ENCODE measurements around the gene HAPLN1.
"Not testable (repeated sequence)": the region's sequence is repeated elsewhere in the genome, so short reads cannot be mapped to it uniquely, and the experiment has no call there.

Gene HAPLN1
- total RNA-seq = 0 reads per million in 2 donors

- DNase-seq = no peak
These were observed at the start of gene HAPLN1 for GRCh38 chr5:83720836-83721537. Gene HAPLN1 (minus strand): TSS chr5:83720855. CDS start chr5:83673523, 47,332 bp downstream.

GRCh38 chr5:83767409-83767992, 46.8 kb upstream of the HAPLN1 start:
- no peak for DNase-seq

GRCh38 chr5:83764101-83764500, 43.4 kb upstream of the HAPLN1 start:
- DNase-seq = no peak

- no peak for DNase-seq
These were observed 39.9 kb upstream of the HAPLN1 start for GRCh38 chr5:83760579-83760978.

- no peak for DNase-seq
These were observed 32.0 kb upstream of the HAPLN1 start for GRCh38 chr5:83752700-83753099.

GRCh38 chr5:83751201-83751600, 30.5 kb upstream of the HAPLN1 start:
- DNase-seq = no peak

- no peak for DNase-seq
These were observed 30.1 kb upstream of the HAPLN1 start for GRCh38 chr5:83750749-83751148.

- no peak for DNase-seq
These were observed 25.2 kb upstream of the HAPLN1 start for GRCh38 chr5:83745816-83746215.

- DNase-seq = no peak
These were observed 24.2 kb upstream of the HAPLN1 start for GRCh38 chr5:83744821-83745220.

- DNase-seq = no peak
These were observed 21.4 kb upstream of the HAPLN1 start for GRCh38 chr5:83742089-83742488.

- no peak for DNase-seq
These were observed 20.9 kb upstream of the HAPLN1 start for GRCh38 chr5:83741571-83741970.

- DNase-seq = no peak
These were observed 20.1 kb upstream of the HAPLN1 start for GRCh38 chr5:83740741-83741140.

GRCh38 chr5:83736169-83736568, 15.5 kb upstream of the HAPLN1 start:
- not testable (repeated sequence) for DNase-seq

GRCh38 chr5:83735058-83735457, 14.4 kb upstream of the HAPLN1 start:
- DNase-seq = not testable (repeated sequence)

GRCh38 chr5:83731638-83732037, 11.0 kb upstream of the HAPLN1 start:
- no peak for DNase-seq

GRCh38 chr5:83729362-83729761, 8.7 kb upstream of the HAPLN1 start:
- no peak for DNase-seq

GRCh38 chr5:83726912-83727311, 6.3 kb upstream of the HAPLN1 start:
- no peak for DNase-seq

- DNase-seq = no peak
These were observed 4.3 kb upstream of the HAPLN1 start for GRCh38 chr5:83724935-83725334.

GRCh38 chr5:83724001-83724400, 3.3 kb upstream of the HAPLN1 start:
- no peak for DNase-seq

- DNase-seq = no peak
These were observed 2.4 kb upstream of the HAPLN1 start for GRCh38 chr5:83723031-83723430.

- no peak for DNase-seq
These were observed 1.6 kb upstream of the HAPLN1 start for GRCh38 chr5:83721953-83722901.

- no peak for DNase-seq
These were observed 1.6 kb downstream of the HAPLN1 start for GRCh38 chr5:83718936-83719495.

GRCh38 chr5:83718195-83718825, 2.3 kb downstream of the HAPLN1 start:
- DNase-seq = no peak
